GM20000 (cell line): ENCODE measurements around the gene WAC.
"Not testable (repeated sequence)": the region's sequence is repeated elsewhere in the genome, so short reads cannot be mapped to it uniquely, and the experiment has no call there.

Experiments used
- DNase-seq: peaks from one replicate; pipeline ENCODE4 v3.0.0; 2012; ENCODE audit warnings: low spot score
- CTCF ChIP-seq: IDR thresholded peaks from 2 replicates; pipeline ENCODE4 v1.5.1; 2012; ENCODE audit warnings: mild to moderate bottlenecking, control low read depth; ENCODE audit errors: extremely low read depth, missing control alignments

WAC gene

GRCh38 chr10:28532337-28533185 lies at the start of gene WAC:
Gene WAC (plus strand): TSS chr10:28533118. CDS start chr10:28533580, 462 bp downstream.
- peak; percentile 96 for DNase-seq
- no peak for TF ChIP-seq CTCF

- no peak for TF ChIP-seq CTCF
- DNase-seq = no peak
Measured at GRCh38 chr10:28489206-28489605, 43.7 kb upstream of the WAC start.

- DNase-seq = not testable (repeated sequence)
Measured at GRCh38 chr10:28490256-28490865, 42.6 kb upstream of the WAC start.

- no peak for DNase-seq
- no peak for TF ChIP-seq CTCF
Measured at GRCh38 chr10:28492116-28492920, 40.6 kb upstream of the WAC start.

- no peak for TF ChIP-seq CTCF
- no peak for DNase-seq
Measured at GRCh38 chr10:28494420-28494819, 38.5 kb upstream of the WAC start.

GRCh38 chr10:28495084-28495483 lies 37.8 kb upstream of the WAC start:
- no peak for TF ChIP-seq CTCF
- DNase-seq = no peak

GRCh38 chr10:28496017-28496416 lies 36.9 kb upstream of the WAC start:
- no peak for TF ChIP-seq CTCF
- no peak for DNase-seq
